K562 (cell line): ENCODE measurements around the gene KRT26. TPM values are rescaled to one million over a fixed set of nuclear protein-coding genes. Genes with fewer than 3 reads are reported as not detected.

Source experiments
- ATAC-seq: fragments of 200-7000 bp; cut with Tn5 transposase; 3 replicates; pipeline ENCODE4 v1.9.1; 2020; ENCODE audit warnings: moderate library complexity
- BruUV-seq: library from RNA; stranded (reverse); fragments of 400-500 nt; replicated peaks from 2 replicates; lab custom pipeline; 2021; lab: Mats Ljungman, UMichigan
- CTCF ChIA-PET: fragments of 300-600 bp; formaldehyde crosslinking; extraction: SDS; loops from one replicate; lab custom pipeline; 2021; ENCODE audit warnings: low intra/inter-chr PET ratio; lab: Yijun Ruan, JAX
- POLR2A ChIA-PET: fragments of 300-600, 350-650 bp; sonication (Branson Sonifier 250); formaldehyde crosslinking; extraction: SDS; loops from one replicate; lab custom pipeline; 2021; ENCODE audit warnings: antibody characterized with exemption, inconsistent platforms; lab: Yijun Ruan, JAX
- DNase-seq, 4 experiments: peaks; one replicate each; pipeline versions ENCODE4 v3.0.0 to v3.0.0-alpha.2; 2011 to 2018; ENCODE audit warnings: low spot score in 3 of 4, mixed read lengths in 3 of 4; ENCODE audit errors: extremely low read depth in 1 of 4
- FAIRE-seq: peaks from 2 replicates; lab custom pipeline; 2011; peaks lifted over from hg19 to GRCh38; lab: Jason Lieb, UNC
- H2AFZ ChIP-seq: 2 replicates; pipeline ENCODE4 v1.6.0; 2011; ENCODE audit warnings: low read depth, low read length, control low read depth, inconsistent platforms
- H3K27ac ChIP-seq: fragments of 200-600 bp; 3 replicates; pipeline ENCODE4 v1.8.0; 2011; ENCODE audit warnings: low read depth, mild to moderate bottlenecking, control low read depth, inconsistent platforms, low read length, moderate library complexity, mixed read lengths; ENCODE audit errors: extremely low read depth
- H3K27me3 ChIP-seq, 2 experiments: fragments of 300-600 bp in 1 of 2; 2 replicates in 1 of 2; 3 replicates in 1 of 2; pipeline versions ENCODE4 v1.6.0 to v1.8.0; 2011; ENCODE audit warnings: inconsistent platforms in 2 of 2, low read length in 2 of 2, mild to moderate bottlenecking in 1 of 2, mixed read lengths in 1 of 2, moderate library complexity in 1 of 2; ENCODE audit not compliant: control insufficient read depth in 2 of 2, insufficient read depth in 2 of 2
- H3K36me3 ChIP-seq: fragments of 300-600 bp; 3 replicates; pipeline ENCODE4 v1.8.0; 2011; ENCODE audit warnings: mild to moderate bottlenecking, low read length, inconsistent platforms; ENCODE audit not compliant: control insufficient read depth, insufficient read depth
- H3K4me1 ChIP-seq, 2 experiments: fragments of 200-600 bp in 1 of 2; replicated peaks in 1 of 2; 2 replicates in 1 of 2; 3 replicates in 1 of 2; pipeline versions ENCODE4 v1.5.1 to v1.8.0; 2011; ENCODE audit warnings: inconsistent platforms in 2 of 2, low read length in 2 of 2, mild to moderate bottlenecking in 1 of 2, mixed read lengths in 1 of 2, moderate library complexity in 1 of 2; ENCODE audit not compliant: control insufficient read depth in 2 of 2, insufficient read depth in 2 of 2
- H3K4me2 ChIP-seq: 2 replicates; pipeline ENCODE4 v1.6.1; 2011; ENCODE audit warnings: low read length, control low read depth, inconsistent platforms, mixed read lengths; ENCODE audit not compliant: insufficient read depth
- H3K4me3 ChIP-seq: fragments of 200-600 bp; sonication (generic), shearing (Covaris generic); 2 replicates; pipeline ENCODE4 v1.5.1; 2016; ENCODE audit warnings: control low read depth, inconsistent platforms
- H3K79me2 ChIP-seq: fragments of 200-600 bp; 3 replicates; pipeline ENCODE4 v1.8.0; 2011; ENCODE audit warnings: low read length, inconsistent platforms; ENCODE audit not compliant: control insufficient read depth, insufficient read depth
- H3K9ac ChIP-seq, 2 experiments: 2 replicates each; pipeline versions ENCODE4 v1.6.0 to v1.6.1; 2011; ENCODE audit warnings: low read depth in 2 of 2, low read length in 2 of 2, control low read depth in 1 of 2, inconsistent platforms in 1 of 2, mild to moderate bottlenecking in 1 of 2, mixed read lengths in 1 of 2; ENCODE audit not compliant: insufficient read depth in 1 of 2
- H3K9me1 ChIP-seq: one replicate; pipeline ENCODE4 v1.6.0; 2011; ENCODE audit warnings: inconsistent platforms, mild to moderate bottlenecking, low read length, moderate library complexity; ENCODE audit not compliant: control insufficient read depth, insufficient read depth
- H3K9me3 ChIP-seq: replicated peaks from 2 replicates; pipeline ENCODE4 v1.5.1; 2011; ENCODE audit warnings: low read depth, low read length, inconsistent platforms; ENCODE audit not compliant: control insufficient read depth, insufficient read depth
- H4K20me1 ChIP-seq: replicated peaks from 2 replicates; pipeline ENCODE4 v1.6.1; 2011; ENCODE audit warnings: low read length, inconsistent platforms, mixed read lengths; ENCODE audit not compliant: control insufficient read depth, insufficient read depth
- CCNT2 ChIP-seq: IDR thresholded peaks from 2 replicates; pipeline ENCODE4 v1.6.1; 2011; ENCODE audit warnings: borderline replicate concordance, low read depth, mild to moderate bottlenecking, moderate library complexity, mixed read lengths, low read length; ENCODE audit not compliant: insufficient read length; ENCODE audit errors: extremely low read depth
- CEBPG ChIP-seq, 3 experiments: fragments of 200-800 bp in 1 of 3; sonication (Bioruptor generic) in 1 of 3; sonication (generic) in 1 of 3; formaldehyde crosslinking in 1 of 3; IDR thresholded peaks in 2 of 3; conservative IDR thresholded peaks in 1 of 3; 2 replicates each; pipeline versions ENCODE4 v1.6.1 to v1.8.0; 2016 to 2022; ENCODE audit warnings: missing compliant biosample characterization in 2 of 3, missing genetic modification characterization in 2 of 3, mild to moderate bottlenecking in 1 of 3, missing genetic modification reagents in 1 of 3
- DMBX1 ChIP-seq: fragments of 250-450 bp; sonication (Bioruptor Pico); IDR thresholded peaks from 2 replicates; pipeline ENCODE4 v1.8.0; 2022; ENCODE audit warnings: inconsistent platforms, mild to moderate bottlenecking, moderate library complexity, borderline replicate concordance
- MAZ ChIP-seq, 2 experiments: fragments of 450-650 bp in 1 of 2; sonication (generic) in 1 of 2; formaldehyde crosslinking; IDR thresholded peaks in 1 of 2; conservative IDR thresholded peaks in 1 of 2; 2 replicates each; pipeline versions ENCODE4 v1.4.0 to v1.5.0; 2020; ENCODE audit warnings: mild to moderate bottlenecking in 1 of 2, missing genetic modification reagents in 1 of 2
- MNT ChIP-seq, 2 experiments: fragments of 450-650 bp; conservative IDR thresholded peaks; 2 replicates each; pipeline ENCODE4 v1.6.1; 2017; ENCODE audit warnings: mild to moderate bottlenecking in 2 of 2, moderate library complexity in 2 of 2
- ZBTB49 ChIP-seq: sonication (generic); formaldehyde crosslinking; IDR thresholded peaks from 2 replicates; pipeline ENCODE4 v1.8.0; 2022; ENCODE audit warnings: missing genetic modification reagents, mild to moderate bottlenecking, borderline replicate concordance
- ZNF507 ChIP-seq: conservative IDR thresholded peaks from 2 replicates; pipeline ENCODE4 v1.6.1; 2017; ENCODE audit warnings: missing genetic modification characterization, missing compliant biosample characterization
- WGBS: fragments of 100-300 bp; shearing (Covaris generic); methylation state at CpG from one replicate; pipeline ENCODE4 v1.1.6; 2016; ENCODE audit warnings: low coverage, mixed read lengths; ENCODE audit not compliant: insufficient coverage; ENCODE audit errors: missing lambda C conversion rate; 5-methylcytosine and 5-hydroxymethylcytosine counted together
- in situ Hi-C: fragments of 300-500 bp; cut with MboI; formaldehyde crosslinking; loops from 4 replicates; pipeline ENCODE4 v1.15.0; 2018; ENCODE audit warnings: inconsistent platforms, mixed read lengths
- intact Hi-C: fragments of 100-400 bp; cut with micrococcal nuclease; formaldehyde crosslinking; loops from 2 replicates; pipeline ENCODE4 v1.14.2; 2022
- polyA plus RNA-seq, 8 experiments: library from polyadenylated mRNA; depleted of rRNA in 4 of 8; stranded (reverse) in 5 of 8; unstranded in 3 of 8; fragments of >200 nt; fragmentation: Nextera tagmentation in 2 of 8; fragmentation: Illumina TruSeq in 1 of 8; extraction: Ambion mirVana in 2 of 8; extraction: Trizol in 1 of 8; gene quantifications; 2 replicates each; pipeline versions ENCODE4 v1.2.1 to v1.2.3, GENCODE V29; 2011 to 2014; ENCODE audit warnings: inconsistent platforms in 1 of 8, missing spikeins in 1 of 8
- total RNA-seq, 7 experiments: library from RNA; depleted of rRNA in 6 of 7; stranded (reverse); fragments of >200 nt in 6 of 7; fragmentation: Illumina TruSeq in 2 of 7; extraction: Trizol in 2 of 7; gene quantifications; 2 replicates each; pipeline versions ENCODE4 v1.2.1 to v1.2.3, GENCODE V29; 2011 to 2021; ENCODE audit warnings: low replicate concordance in 1 of 7
- TF ChIP-seq, protein P1 (sequence below): fragments of 250-450 bp; sonication (Bioruptor Pico); IDR thresholded peaks from 2 replicates; pipeline ENCODE4 v1.8.0; 2022; ENCODE audit warnings: moderate library complexity, mild to moderate bottlenecking, inconsistent platforms
- TF ChIP-seq, protein P2 (sequence below), 3 experiments: fragments of 200-800 bp in 1 of 3; sonication (Bioruptor generic) in 1 of 3; sonication (generic) in 1 of 3; formaldehyde crosslinking in 1 of 3; IDR thresholded peaks; 2 replicates each; pipeline versions ENCODE4 v1.6.1 to v1.8.0; 2016 to 2022; ENCODE audit warnings: mild to moderate bottlenecking in 2 of 3, missing compliant biosample characterization in 2 of 3, missing genetic modification characterization in 2 of 3, missing genetic modification reagents in 1 of 3
- TF ChIP-seq, protein P3 (sequence below), 3 experiments: IDR thresholded peaks in 2 of 3; conservative IDR thresholded peaks in 1 of 3; 2 replicates each; pipeline ENCODE4 v1.5.1; 2011 to 2012; ENCODE audit warnings: low read length in 3 of 3, mild to moderate bottlenecking in 3 of 3, control low read depth in 2 of 3, improper control_type of control experiment in 1 of 3, inconsistent platforms in 1 of 3, low read depth in 1 of 3, mixed read lengths in 1 of 3, moderate library complexity in 1 of 3; ENCODE audit not compliant: insufficient read depth in 2 of 3

KRT26 gene
- total and polyA plus RNA-seq, 9 of the 15 experiments (the other 6 are each of a cell fraction or from before 2014, with no cell fraction given) = not detected

DNA sequence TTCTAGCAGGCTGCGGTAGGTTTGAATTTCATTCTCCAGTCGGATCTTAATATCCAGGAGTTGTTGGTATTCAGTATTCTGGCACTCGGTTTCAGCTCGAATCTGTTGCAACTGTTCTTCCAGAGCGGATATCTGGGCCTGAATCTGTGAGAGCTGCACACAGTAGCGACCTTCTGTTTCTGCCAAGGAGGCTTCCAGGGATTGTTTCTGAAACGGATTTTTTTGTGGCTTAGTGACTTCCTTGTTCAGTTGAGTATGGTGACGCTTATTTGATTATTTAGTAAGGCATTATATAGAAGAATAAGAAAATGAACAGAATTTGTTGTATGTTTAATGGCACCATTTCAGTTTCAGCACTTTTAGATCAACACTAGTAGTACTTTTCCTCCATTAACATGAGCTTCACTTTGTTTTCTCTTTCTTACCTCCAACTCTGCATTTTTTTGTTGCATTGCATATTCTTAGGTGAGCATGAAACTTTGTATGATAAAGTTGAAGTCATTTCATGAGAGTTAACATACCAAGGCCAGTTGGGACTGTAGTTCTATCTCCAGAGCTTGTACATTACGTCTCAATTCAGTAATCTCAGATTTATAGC, 47.6 kb upstream of the KRT26 start:
- Histone ChIP-seq H3K4me2 (peak overlapping the region; percentile 92), H3K79me2 (peaks cover 69% of the 10 kb centered on the region), H3K4me3 (peak overlapping the region; percentile 67), H2AFZ (peak overlapping the region; percentile 35; the same call in 1 of the 2 replicates), H3K9ac (peak overlapping the region; percentile 78 to 97), H4K20me1 (no peaks in the 10 kb centered on the region), H3K36me3 (peaks cover 34% of the 10 kb centered on the region), H3K27me3 (no peaks in the 10 kb centered on the region), H3K9me3 (no peaks in the 10 kb centered on the region), H3K4me1 (peaks cover 14 to 37% of the 10 kb centered on the region in 2 experiments), H3K27ac (peak overlapping the region; percentile 99), H3K9me1 (peaks cover 5% of the 10 kb centered on the region)
- in situ Hi-C loops = no loop called here
- ATAC-seq (peak; percentile 72), DNase-seq (peak in 3 of 4 experiments; percentile 15 to 68 (median 49)), FAIRE-seq (peak; percentile 73)
- CTCF ChIA-PET = interaction anchor here (0.6 kb wide), 1 partner anchor 837 kb away, joined by 3 read pairs; no protein-coding TSS in a partner anchor
- POLR2A ChIA-PET = interaction anchor here (0.7 to 2.0 kb wide), 12 partner anchors 8 to 875 kb away, joined by 3 to 14 read pairs (median 4); partner anchors contain the start of genes EIF1 and KRT20
- intact Hi-C loops = loop anchor here (1.0 to 5.0 kb wide), 2 partner anchors 9 to 848 kb away; no protein-coding TSS in a partner anchor
- TSS peak; percentile 87 for BruUV-seq
- 0% methylated on average over 9 of the region's 9 CpGs for WGBS
- TF ChIP-seq, protein P1, sequence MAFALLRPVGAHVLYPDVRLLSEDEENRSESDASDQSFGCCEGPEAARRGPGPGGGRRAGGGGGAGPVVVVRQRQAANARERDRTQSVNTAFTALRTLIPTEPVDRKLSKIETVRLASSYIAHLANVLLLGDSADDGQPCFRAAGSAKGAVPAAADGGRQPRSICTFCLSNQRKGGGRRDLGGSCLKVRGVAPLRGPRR (CRISPR knock-in tag) = no peak
- TF ChIP-seq CCNT2 (no peak), MAZ (CRISPR knock-in tag; conservative IDR thresholded peaks at IDR 0.05 in 1 of 2, IDR thresholded peaks at IDR 0.05 in 1 of 2) (no peak), ZNF507 (tag) (no peak), ZBTB49 (CRISPR knock-in tag) (no peak), DMBX1 (CRISPR knock-in tag) (no peak), MNT (conservative IDR thresholded peaks at IDR 0.05) (peak in 1 of 2 experiments; percentile 2; a peak in 1 of 4 replicates), CEBPG (CRISPR knock-in tag; IDR thresholded peaks at IDR 0.05) (no peak), CEBPG (tag; conservative IDR thresholded peaks at IDR 0.05 in 1 of 2, IDR thresholded peaks at IDR 0.05 in 1 of 2) (no peak)
- TF ChIP-seq, protein P2, sequence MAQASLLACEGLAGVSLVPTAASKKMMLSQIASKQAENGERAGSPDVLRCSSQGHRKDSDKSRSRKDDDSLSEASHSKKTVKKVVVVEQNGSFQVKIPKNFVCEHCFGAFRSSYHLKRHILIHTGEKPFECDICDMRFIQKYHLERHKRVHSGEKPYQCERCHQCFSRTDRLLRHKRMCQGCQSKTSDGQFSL (CRISPR knock-in tag; IDR thresholded peaks at IDR 0.05) = no peak
- TF ChIP-seq, protein P2 (tag; IDR thresholded peaks at IDR 0.05) = no peak
- TF ChIP-seq, protein P3, sequence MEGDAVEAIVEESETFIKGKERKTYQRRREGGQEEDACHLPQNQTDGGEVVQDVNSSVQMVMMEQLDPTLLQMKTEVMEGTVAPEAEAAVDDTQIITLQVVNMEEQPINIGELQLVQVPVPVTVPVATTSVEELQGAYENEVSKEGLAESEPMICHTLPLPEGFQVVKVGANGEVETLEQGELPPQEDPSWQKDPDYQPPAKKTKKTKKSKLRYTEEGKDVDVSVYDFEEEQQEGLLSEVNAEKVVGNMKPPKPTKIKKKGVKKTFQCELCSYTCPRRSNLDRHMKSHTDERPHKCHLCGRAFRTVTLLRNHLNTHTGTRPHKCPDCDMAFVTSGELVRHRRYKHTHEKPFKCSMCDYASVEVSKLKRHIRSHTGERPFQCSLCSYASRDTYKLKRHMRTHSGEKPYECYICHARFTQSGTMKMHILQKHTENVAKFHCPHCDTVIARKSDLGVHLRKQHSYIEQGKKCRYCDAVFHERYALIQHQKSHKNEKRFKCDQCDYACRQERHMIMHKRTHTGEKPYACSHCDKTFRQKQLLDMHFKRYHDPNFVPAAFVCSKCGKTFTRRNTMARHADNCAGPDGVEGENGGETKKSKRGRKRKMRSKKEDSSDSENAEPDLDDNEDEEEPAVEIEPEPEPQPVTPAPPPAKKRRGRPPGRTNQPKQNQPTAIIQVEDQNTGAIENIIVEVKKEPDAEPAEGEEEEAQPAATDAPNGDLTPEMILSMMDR (IDR thresholded peaks at IDR 0.05 in 2 of 3, conservative IDR thresholded peaks at IDR 0.05 in 1 of 3; ENCODE audit: insufficient read depth in 2 of 3, low read depth in 1 of 3, low read length in 3 of 3) = no peak
